Measurements from ENCODE around the gene CCPG1.
A peak's percentile ranks its signal among the peaks of the same experiment; 100 is the strongest.

Gene CCPG1

GRCh38 chr15:55319537-55320237 is 88.5 kb downstream of the CCPG1 start:
- no peak for DNase-seq (ENCODE audit: low read depth)

GRCh38 chr15:55318588-55319494 is 89.3 kb downstream of the CCPG1 start, which contains the start of the genes PIGB and PIGBOS1:
PIGB (plus strand) TSS chr15:55319222; CDS start chr15:55319251, 29 bp downstream.
PIGBOS1 (minus strand) TSS chr15:55319123; CDS start chr15:55317792, 1,331 bp downstream.
- peak; percentile 57 for DNase-seq (ENCODE audit: low read depth)
